Lung (tissue), 13 donors: ENCODE data around the gene MEIS2. TPM values are rescaled to one million over a fixed set of nuclear protein-coding genes. Genes with fewer than 3 reads are reported as not detected.

Experiments
- ATAC-seq: fragments of 200-7000 bp; cut with Tn5 transposase; one replicate; pipeline ENCODE4 v1.9.1; 2020; ENCODE audit warnings: moderate number of reproducible peaks; ENCODE audit not compliant: insufficient read depth, low FRiP score
- DNase-seq, 3 donors: peaks; one replicate each; pipeline ENCODE4 v3.0.0-alpha.2; 2013 to 2017
- H3K27ac ChIP-seq, 2 donors: one replicate each; pipeline ENCODE4 v1.5.1; 2013; ENCODE audit warnings: mild to moderate bottlenecking in 2 of 2, moderate library complexity in 2 of 2, control low read depth in 1 of 2, inconsistent platforms in 1 of 2, low read depth in 1 of 2, low read length in 1 of 2
- H3K27me3 ChIP-seq, 3 donors: one replicate each; pipeline ENCODE4 v1.5.1; 2013; ENCODE audit warnings: low read length in 2 of 3; ENCODE audit not compliant: control insufficient read depth in 3 of 3, insufficient read depth in 3 of 3
- H3K36me3 ChIP-seq, 4 donors: one replicate each; pipeline ENCODE4 v1.5.1; 2013; ENCODE audit warnings: low read length in 4 of 4, mild to moderate bottlenecking in 1 of 4, moderate library complexity in 1 of 4; ENCODE audit not compliant: control insufficient read depth in 4 of 4, insufficient read depth in 4 of 4
- H3K4me1 ChIP-seq, 5 donors: one replicate each; pipeline ENCODE4 v1.5.1; 2013; ENCODE audit warnings: low read length in 5 of 5, mild to moderate bottlenecking in 2 of 5, moderate library complexity in 1 of 5; ENCODE audit not compliant: control insufficient read depth in 5 of 5, insufficient read depth in 5 of 5
- H3K4me3 ChIP-seq: one replicate; pipeline ENCODE4 v1.5.1; 2013; ENCODE audit warnings: mild to moderate bottlenecking, control low read depth, moderate library complexity
- H3K9ac ChIP-seq, 2 donors: one replicate each; pipeline ENCODE4 v1.5.1; 2013; ENCODE audit warnings: low read length in 2 of 2, control low read depth in 1 of 2; ENCODE audit not compliant: insufficient read depth in 1 of 2
- H3K9me3 ChIP-seq, 4 donors: one replicate each; pipeline ENCODE4 v1.5.1; 2013; ENCODE audit warnings: low read length in 3 of 4, mild to moderate bottlenecking in 1 of 4, moderate library complexity in 1 of 4; ENCODE audit not compliant: control insufficient read depth in 4 of 4, insufficient read depth in 3 of 4
- WGBS, 2 donors: extraction: QIAGEN DNeasy Blood & Tissue Kit; methylation state at CpG; one replicate each; pipeline ENCODE4 v1.1.7; 2013; 5-methylcytosine and 5-hydroxymethylcytosine counted together
- polyA plus RNA-seq, 2 donors: library from polyadenylated mRNA; stranded (reverse); fragments of 200-250 nt; gene quantifications; one replicate each; pipeline ENCODE4 v1.2.1, GENCODE V29; 2013
- small RNA-seq: library from RNA; depleted of rRNA; stranded (forward); fragments of <200 nt; gene quantifications from one replicate; pipeline ENCODE3, GENCODE V24; 2014; ENCODE audit warnings: low replicate concordance
- total RNA-seq, 2 donors: library from RNA; depleted of rRNA in 1 of 2; stranded (reverse); fragments of >200 nt in 1 of 2; gene quantifications; one replicate each; pipeline ENCODE4 v1.2.1, GENCODE V29; 2014 to 2021
- TF ChIP-seq, protein P1 (sequence below): IDR thresholded peaks from 2 replicates; pipeline ENCODE4 v1.5.1; 2012; ENCODE audit warnings: mild to moderate bottlenecking; ENCODE audit errors: control extremely low read depth, extremely low read depth
- donor health status: control.
- donor health status: control.
- donor health status: Bipolar disorder and iron deficiency.
- donor health status: healthy.
- donor health status: DM: yes; HTN: yes; CAD: no.

MEIS2 gene
- total and polyA plus RNA-seq, 4 donors: 5.6 to 47.5 (median 13.7) TPM

DNA sequence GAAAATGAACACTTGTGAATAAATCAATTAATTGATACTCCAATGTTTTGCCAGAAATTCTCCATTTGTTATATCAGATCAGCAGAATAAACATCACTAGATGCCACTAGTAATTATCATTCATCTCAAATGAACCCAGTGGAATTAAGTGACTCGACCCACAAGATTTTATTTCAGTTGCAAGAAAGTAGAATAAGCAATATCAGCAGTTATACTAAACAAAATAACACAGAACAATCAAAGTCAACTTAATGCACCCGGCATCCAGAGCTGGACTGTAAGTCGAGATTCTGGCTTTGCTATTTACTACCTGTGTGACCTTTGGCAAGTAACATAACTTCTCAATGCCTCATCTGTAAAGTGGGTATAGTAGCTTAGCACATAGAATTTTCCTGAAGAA is 256.5 kb downstream of the MEIS2 start:
- DNase-seq: no peak
- Histone ChIP-seq H3K4me1 (peaks cover 0 to 12% (median 6%) of the 10 kb centered on the region in 5 donors), H3K4me3 (no peak overlapping the region), H3K9me3 (no peaks in the 10 kb centered on the region), H3K36me3 (no peaks in the 10 kb centered on the region), H3K9ac (no peak overlapping the region), H3K27ac (no peak overlapping the region), H3K27me3 (peaks cover 0 to 30% (median 7%) of the 10 kb centered on the region in 3 donors)
- ATAC-seq: no peak
- TF ChIP-seq, protein P1, sequence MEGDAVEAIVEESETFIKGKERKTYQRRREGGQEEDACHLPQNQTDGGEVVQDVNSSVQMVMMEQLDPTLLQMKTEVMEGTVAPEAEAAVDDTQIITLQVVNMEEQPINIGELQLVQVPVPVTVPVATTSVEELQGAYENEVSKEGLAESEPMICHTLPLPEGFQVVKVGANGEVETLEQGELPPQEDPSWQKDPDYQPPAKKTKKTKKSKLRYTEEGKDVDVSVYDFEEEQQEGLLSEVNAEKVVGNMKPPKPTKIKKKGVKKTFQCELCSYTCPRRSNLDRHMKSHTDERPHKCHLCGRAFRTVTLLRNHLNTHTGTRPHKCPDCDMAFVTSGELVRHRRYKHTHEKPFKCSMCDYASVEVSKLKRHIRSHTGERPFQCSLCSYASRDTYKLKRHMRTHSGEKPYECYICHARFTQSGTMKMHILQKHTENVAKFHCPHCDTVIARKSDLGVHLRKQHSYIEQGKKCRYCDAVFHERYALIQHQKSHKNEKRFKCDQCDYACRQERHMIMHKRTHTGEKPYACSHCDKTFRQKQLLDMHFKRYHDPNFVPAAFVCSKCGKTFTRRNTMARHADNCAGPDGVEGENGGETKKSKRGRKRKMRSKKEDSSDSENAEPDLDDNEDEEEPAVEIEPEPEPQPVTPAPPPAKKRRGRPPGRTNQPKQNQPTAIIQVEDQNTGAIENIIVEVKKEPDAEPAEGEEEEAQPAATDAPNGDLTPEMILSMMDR: no peak
- 69 to 82% methylated on average over 3 of the region's 3 CpGs for WGBS, 2 donors

DNA sequence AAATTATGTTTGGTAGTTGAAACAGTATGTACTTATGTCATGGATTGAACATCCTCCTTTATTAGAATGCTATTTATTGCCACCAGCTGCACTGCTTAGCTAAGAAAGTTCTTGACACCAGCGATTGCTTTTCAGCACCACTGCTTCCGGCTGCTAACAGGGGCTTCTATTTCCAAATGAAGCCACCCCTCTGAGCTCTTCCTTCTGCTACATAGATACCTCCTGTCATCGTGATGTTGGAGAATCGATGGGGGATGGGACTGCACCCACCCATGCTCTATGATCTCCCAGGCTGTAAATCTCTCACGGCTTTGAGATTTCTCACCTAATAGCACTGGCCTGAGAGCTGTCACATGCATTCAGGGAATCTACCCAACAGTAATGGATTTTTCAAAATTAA is 259.2 kb downstream of the MEIS2 start:
- no peaks in the 10 kb centered on the region for H3K36me3 ChIP-seq
- DNase-seq (no peak), ATAC-seq (no peak)
- no peak overlapping the region for H3K4me3 ChIP-seq
- no peaks in the 10 kb centered on the region for H3K9me3 ChIP-seq
- peaks cover 0 to 30% (median 7%) of the 10 kb centered on the region in 3 donors for H3K27me3 ChIP-seq
- TF ChIP-seq, protein P1: no peak
- peaks cover 0 to 12% (median 6%) of the 10 kb centered on the region in 5 donors for H3K4me1 ChIP-seq
- H3K27ac ChIP-seq: no peak overlapping the region
- no peak overlapping the region for H3K9ac ChIP-seq
- 60 to 66% methylated on average over 5 of the region's 5 CpGs for WGBS, 2 donors

Small RNA genes within 50 kb of the gene (small RNA-seq; reads per million reads assigned to genes)
- gene MIR8063: not detected
- not detected for gene RF00012
- not detected for gene RF00019
